ENCODE measurements around the gene ZP1.

DNA sequence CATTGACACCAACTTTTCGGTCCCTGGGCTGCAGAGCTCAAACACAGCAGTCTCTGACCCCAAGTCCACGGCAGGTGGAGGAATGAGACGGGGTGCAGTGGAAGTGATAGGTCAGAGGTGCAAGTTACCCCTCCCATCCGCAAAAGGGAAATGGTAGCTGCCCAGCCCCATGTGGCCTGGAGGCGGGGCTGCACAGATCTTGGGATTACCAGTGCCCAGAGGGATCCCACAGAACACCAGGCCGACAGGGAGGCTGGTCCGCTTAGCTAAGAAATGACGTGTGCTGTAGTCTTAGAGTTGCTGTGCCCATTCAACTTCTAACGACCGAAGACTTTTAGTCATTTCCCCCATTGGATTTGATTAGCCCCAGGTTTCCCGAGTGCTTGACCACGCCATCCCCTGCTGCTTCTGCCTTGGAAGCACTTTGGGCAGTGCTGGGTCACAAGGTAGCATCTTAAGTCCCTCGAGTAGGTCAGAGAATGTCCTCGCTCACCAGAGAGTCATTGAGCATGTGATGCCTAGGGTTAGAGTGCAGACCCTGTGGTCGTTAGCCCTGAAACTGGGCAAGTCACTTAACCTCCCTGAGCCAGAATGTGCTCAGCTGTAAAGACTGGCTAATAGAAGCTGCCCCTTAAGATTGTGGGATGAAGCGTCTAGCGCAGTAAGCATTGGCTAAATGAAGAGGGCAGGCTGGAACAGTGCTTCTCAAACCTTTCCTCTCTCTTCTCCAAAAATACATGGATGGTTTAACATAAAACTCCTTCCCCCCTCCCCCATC, 15.8 kb upstream of the ZP1 start:
- TF ChIP-seq, protein P1, sequence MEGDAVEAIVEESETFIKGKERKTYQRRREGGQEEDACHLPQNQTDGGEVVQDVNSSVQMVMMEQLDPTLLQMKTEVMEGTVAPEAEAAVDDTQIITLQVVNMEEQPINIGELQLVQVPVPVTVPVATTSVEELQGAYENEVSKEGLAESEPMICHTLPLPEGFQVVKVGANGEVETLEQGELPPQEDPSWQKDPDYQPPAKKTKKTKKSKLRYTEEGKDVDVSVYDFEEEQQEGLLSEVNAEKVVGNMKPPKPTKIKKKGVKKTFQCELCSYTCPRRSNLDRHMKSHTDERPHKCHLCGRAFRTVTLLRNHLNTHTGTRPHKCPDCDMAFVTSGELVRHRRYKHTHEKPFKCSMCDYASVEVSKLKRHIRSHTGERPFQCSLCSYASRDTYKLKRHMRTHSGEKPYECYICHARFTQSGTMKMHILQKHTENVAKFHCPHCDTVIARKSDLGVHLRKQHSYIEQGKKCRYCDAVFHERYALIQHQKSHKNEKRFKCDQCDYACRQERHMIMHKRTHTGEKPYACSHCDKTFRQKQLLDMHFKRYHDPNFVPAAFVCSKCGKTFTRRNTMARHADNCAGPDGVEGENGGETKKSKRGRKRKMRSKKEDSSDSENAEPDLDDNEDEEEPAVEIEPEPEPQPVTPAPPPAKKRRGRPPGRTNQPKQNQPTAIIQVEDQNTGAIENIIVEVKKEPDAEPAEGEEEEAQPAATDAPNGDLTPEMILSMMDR (IDR thresholded peaks at IDR 0.05) = no peak
- no peak for TF ChIP-seq POLR2A (IDR thresholded peaks at IDR 0.05)
- no peak for TF ChIP-seq POLR2AphosphoS5 (IDR thresholded peaks at IDR 0.05)
